ENCODE results near the gene TPCN2. TPM values are rescaled to one million over a fixed set of nuclear protein-coding genes. Genes with fewer than 3 reads are reported as not detected.

The TPCN2 gene
- total and polyA plus RNA-seq, 2 of the 4 experiments (the other 2 are of a cell fraction), result 3.4 to 8.0 TPM

- DNase-seq (no peak), ATAC-seq (ENCODE audit: low read depth) (no peak)
- Histone ChIP-seq H3K18ac (ENCODE audit: low read depth, low read length) (no peak overlapping the region), H3K27ac (ENCODE audit: insufficient read depth, low read length) (no peak overlapping the region), H4K20me1 (ENCODE audit: insufficient read depth, low read length) (peaks cover 41% of the 10 kb centered on the region), H2BK5ac (ENCODE audit: low read depth, low read length, poor library complexity, severe bottlenecking) (no peak overlapping the region), H2AK5ac (ENCODE audit: low read depth, low read length) (no peak overlapping the region), H3K36me3 (ENCODE audit: control insufficient read depth, insufficient read depth, low read length) (peaks cover 24% of the 10 kb centered on the region), H3K56ac (ENCODE audit: extremely low read depth, insufficient read depth, low read length) (no peak overlapping the region), H4K5ac (ENCODE audit: low read depth, low read length) (no peak overlapping the region), H3K14ac (replicated peaks; ENCODE audit: low read depth, low read length) (no peak overlapping the region), H3K9ac (ENCODE audit: low read depth, low read length) (no peak overlapping the region), H4K91ac (ENCODE audit: insufficient read depth, low read depth, low read length) (no peak overlapping the region), H2AK9ac (replicated peaks; ENCODE audit: low read depth, low read length, poor library complexity) (no peak overlapping the region), H4K8ac (ENCODE audit: low read depth in 2 of 2, low read length in 2 of 2) (no peak overlapping the region), H3K9me1 (ENCODE audit: insufficient read depth, low read length) (peaks cover 7% of the 10 kb centered on the region; the same call in 1 of the 2 replicates), H2BK120ac (ENCODE audit: low read depth, low read length) (no peak overlapping the region), H3K4me1 (ENCODE audit: control insufficient read depth, insufficient read depth, low read length) (peaks cover 9% of the 10 kb centered on the region), H2BK20ac (ENCODE audit: low read depth, low read length) (no peak overlapping the region), H2BK15ac (ENCODE audit: low read depth, low read length) (no peak overlapping the region), H3K27me3 (ENCODE audit: control insufficient read depth, insufficient read depth, low read length) (no peaks in the 10 kb centered on the region), H3K4ac (ENCODE audit: low read depth, low read length) (no peak overlapping the region), H3K79me1 (ENCODE audit: low read depth in 1 of 2, low read length in 2 of 2) (peaks cover 9 to 79% of the 10 kb centered on the region in 2 experiments), H2AFZ (replicated peaks; ENCODE audit: low read length, poor library complexity) (no peak overlapping the region), H3K23ac (ENCODE audit: low read depth, low read length) (no peak overlapping the region), H3K4me3 (ENCODE audit: insufficient read depth, low read depth, low read length) (no peak overlapping the region), H3K4me2 (ENCODE audit: low read depth, low read length) (no peak overlapping the region), H3K9me3 (ENCODE audit: control insufficient read depth, insufficient read depth, low read length) (no peaks in the 10 kb centered on the region)
- no peak for TF ChIP-seq RFX5 (IDR thresholded peaks at IDR 0.05; ENCODE audit: low read depth, low read length)
- no peak for TF ChIP-seq ELK1 (IDR thresholded peaks at IDR 0.05; ENCODE audit: borderline replicate concordance, low read depth, low read length)
- no peak for TF ChIP-seq CHD1 (IDR thresholded peaks at IDR 0.05; ENCODE audit: low read depth, low read length)
- no peak for TF ChIP-seq CTCF (conservative IDR thresholded peaks at IDR 0.05; ENCODE audit: low read depth, low read length)
- TF ChIP-seq CEBPB (IDR thresholded peaks at IDR 0.05; ENCODE audit: low read depth, low read length), result no peak
- TF ChIP-seq MAZ (IDR thresholded peaks at IDR 0.05; ENCODE audit: borderline replicate concordance, low read depth, low read length), result no peak
- TF ChIP-seq MXI1 (IDR thresholded peaks at IDR 0.05; ENCODE audit: borderline replicate concordance, low read depth, low read length), result no peak
- no peak for TF ChIP-seq NFE2L2 (IDR thresholded peaks at IDR 0.05; ENCODE audit: low read depth, low read length)
- TF ChIP-seq MAFK (IDR thresholded peaks at IDR 0.05; ENCODE audit: low read depth, low read length), result no peak
- no peak for TF ChIP-seq SMC3 (IDR thresholded peaks at IDR 0.05; ENCODE audit: low read depth, low read length)
- no peak for TF ChIP-seq POLR2A (IDR thresholded peaks at IDR 0.05; ENCODE audit: low read depth, low read length)
- no peak for TF ChIP-seq BHLHE40 (IDR thresholded peaks at IDR 0.05; ENCODE audit: low read depth, low read length)
- no peak for TF ChIP-seq RCOR1 (IDR thresholded peaks at IDR 0.05; ENCODE audit: insufficient replicate concordance, low read length)
- TF ChIP-seq FOS (IDR thresholded peaks at IDR 0.05; ENCODE audit: low read depth, low read length), result no peak
- in situ Hi-C loops (cut with MboI; ENCODE audit: low sequenced_read_pairs), result no loop called here
- dilution Hi-C loops (cut with HindIII; ENCODE audit: low sequenced_read_pairs, unreplicated experiment), result no loop called here
- CTCF ChIA-PET, result no interaction called here
- intact Hi-C loops (cut with micrococcal nuclease), result no loop called here
- no TSS peak for BruUV-seq (replicated peaks)
- POLR2A ChIA-PET (ENCODE audit: unreplicated experiment), result no interaction called here
- WGBS, 2 experiments (ENCODE audit: extremely low coverage in 2 of 2, insufficient read length in 1 of 2), result 91% methylated on average over 9 of the region's 21 CpGs; no CpG with 5 or more reads in 1 of the 2 experiments
Measured at GRCh38 chr11:69052343-69053168, 3.8 kb downstream of the TPCN2 start.

Measured in IMR-90 (cell line).